Activated gamma-delta T cell treated with anti-CD3 and anti-CD28 coated beads, Interleukin-2, amount 50 U/mL, for 16 hours (primary cell): ENCODE data around the gene RP2.

Experiments used
- DNase-seq: peaks from one replicate; pipeline ENCODE4 v3.0.0-alpha.2; 2020; ENCODE audit warnings: low read depth

RP2 gene

DNA sequence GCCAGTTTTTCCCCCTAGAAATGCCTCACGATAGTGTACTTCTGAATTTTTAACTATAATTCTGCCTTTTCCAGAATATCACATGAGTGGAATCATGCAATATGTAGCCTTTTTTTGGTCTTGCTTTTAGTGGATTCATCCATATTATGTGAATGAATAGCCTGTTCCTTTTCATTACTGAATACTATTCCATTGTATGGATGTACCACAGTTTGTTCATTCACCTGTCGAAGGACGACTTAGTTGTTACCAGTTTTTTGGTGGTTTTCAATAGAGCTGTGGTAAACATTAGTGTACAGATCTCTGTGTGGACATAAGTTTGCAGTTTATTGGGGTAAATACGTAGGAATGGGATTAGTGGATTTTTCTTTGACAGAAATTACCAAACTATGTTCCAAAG lies 83.4 kb downstream of the RP2 start:
- DNase-seq: no peak

GRCh38 chrX:46922611-46923010 lies 85.8 kb downstream of the RP2 start:
- DNase-seq: no peak

GRCh38 chrX:46927718-46928117 lies 90.9 kb downstream of the RP2 start:
- DNase-seq: no peak

- DNase-seq: no peak
Observed at GRCh38 chrX:46929439-46930261, 92.8 kb downstream of the RP2 start.
